IMR-90 (cell line): ENCODE results near the gene ZBTB24. TPM values are rescaled to one million over a fixed set of nuclear protein-coding genes. Genes with fewer than 3 reads are reported as not detected.

Experiments used
- ATAC-seq: fragments of 200-7000 bp; cut with Tn5 transposase; 2 replicates; pipeline ENCODE4 v1.9.1; 2020; ENCODE audit warnings: low read depth, mild to moderate bottlenecking, moderate library complexity
- BruUV-seq: library from RNA; stranded (reverse); fragments of 400-500 nt; replicated peaks from 2 replicates; lab custom pipeline; 2021; lab: Mats Ljungman, UMichigan
- CTCF ChIA-PET: fragments of 300-600 bp; formaldehyde crosslinking; extraction: SDS; loops from one replicate; lab custom pipeline; 2021; ENCODE audit warnings: antibody characterized with exemption; lab: Yijun Ruan, JAX
- POLR2A ChIA-PET: fragments of 300-600 bp; sonication (Branson Sonifier 250); formaldehyde crosslinking; loops from one replicate; lab custom pipeline; 2022; ENCODE audit warnings: antibody characterized with exemption; ENCODE audit not compliant: unreplicated experiment; lab: Charles Lee
- DNase-seq: peaks from one replicate; pipeline ENCODE4 v3.0.0; 2013
- H2AFZ ChIP-seq: replicated peaks from 2 replicates; pipeline ENCODE3; 2013; ENCODE audit warnings: low read length, mild to moderate bottlenecking; ENCODE audit not compliant: poor library complexity
- H2AK5ac ChIP-seq: 2 replicates; pipeline ENCODE4 v1.6.1; 2013; ENCODE audit warnings: low read depth, low read length, inconsistent platforms
- H2AK9ac ChIP-seq: replicated peaks from 2 replicates; pipeline ENCODE3; 2013; ENCODE audit warnings: mild to moderate bottlenecking, low read depth, low read length, moderate library complexity; ENCODE audit not compliant: poor library complexity
- H2BK120ac ChIP-seq: 2 replicates; pipeline ENCODE4 v1.6.1; 2013; ENCODE audit warnings: low read depth, low read length, inconsistent platforms
- H2BK15ac ChIP-seq: 3 replicates; pipeline ENCODE4 v1.6.1; 2013; ENCODE audit warnings: low read depth, low read length, inconsistent platforms
- H2BK20ac ChIP-seq: 2 replicates; pipeline ENCODE4 v1.6.1; 2013; ENCODE audit warnings: low read depth, mild to moderate bottlenecking, inconsistent platforms, low read length, moderate library complexity
- H2BK5ac ChIP-seq: 2 replicates; pipeline ENCODE4 v1.6.1; 2013; ENCODE audit warnings: mild to moderate bottlenecking, low read depth, low read length, inconsistent platforms; ENCODE audit not compliant: poor library complexity, severe bottlenecking
- H3K14ac ChIP-seq: replicated peaks from 2 replicates; pipeline ENCODE4 v1.6.1; 2013; ENCODE audit warnings: low read depth, low read length, inconsistent platforms
- H3K18ac ChIP-seq: 2 replicates; pipeline ENCODE4 v1.6.1; 2013; ENCODE audit warnings: low read depth, low read length, control low read depth
- H3K23ac ChIP-seq: 2 replicates; pipeline ENCODE4 v1.6.1; 2013; ENCODE audit warnings: low read depth, low read length, inconsistent platforms
- H3K27ac ChIP-seq: 2 replicates; pipeline ENCODE4 v1.5.1; 2013; ENCODE audit warnings: mild to moderate bottlenecking, control low read depth, low read length; ENCODE audit not compliant: insufficient read depth
- H3K27me3 ChIP-seq: 2 replicates; pipeline ENCODE4 v1.6.1; 2013; ENCODE audit warnings: low read length; ENCODE audit not compliant: control insufficient read depth, insufficient read depth
- H3K36me3 ChIP-seq: 2 replicates; pipeline ENCODE4 v1.6.1; 2013; ENCODE audit warnings: low read length, mixed read lengths; ENCODE audit not compliant: control insufficient read depth, insufficient read depth
- H3K4ac ChIP-seq: 2 replicates; pipeline ENCODE4 v1.6.1; 2013; ENCODE audit warnings: low read depth, low read length, inconsistent platforms
- H3K4me1 ChIP-seq: 2 replicates; pipeline ENCODE4 v1.6.1; 2013; ENCODE audit warnings: low read length, mixed read lengths; ENCODE audit not compliant: control insufficient read depth, insufficient read depth
- H3K4me2 ChIP-seq: 2 replicates; pipeline ENCODE4 v1.6.1; 2013; ENCODE audit warnings: low read depth, mild to moderate bottlenecking, control low read depth, low read length, moderate library complexity
- H3K4me3 ChIP-seq: 2 replicates; pipeline ENCODE4 v1.5.1; 2013; ENCODE audit warnings: low read depth, mild to moderate bottlenecking, control low read depth, low read length, moderate library complexity; ENCODE audit not compliant: insufficient read depth
- H3K56ac ChIP-seq: 2 replicates; pipeline ENCODE4 v1.6.1; 2013; ENCODE audit warnings: low read length, inconsistent platforms; ENCODE audit not compliant: insufficient read depth; ENCODE audit errors: extremely low read depth
- H3K79me1 ChIP-seq, 2 experiments: 2 replicates each; pipeline ENCODE4 v1.6.1; 2013; ENCODE audit warnings: low read length in 2 of 2, inconsistent platforms in 1 of 2, low read depth in 1 of 2
- H3K9ac ChIP-seq: 2 replicates; pipeline ENCODE4 v1.6.1; 2013; ENCODE audit warnings: low read depth, low read length, control low read depth
- H3K9me1 ChIP-seq: 2 replicates; pipeline ENCODE4 v1.6.1; 2013; ENCODE audit warnings: low read length, inconsistent platforms; ENCODE audit not compliant: insufficient read depth
- H3K9me3 ChIP-seq: 2 replicates; pipeline ENCODE4 v1.6.1; 2013; ENCODE audit warnings: low read length; ENCODE audit not compliant: control insufficient read depth, insufficient read depth
- H4K20me1 ChIP-seq: 2 replicates; pipeline ENCODE4 v1.6.1; 2013; ENCODE audit warnings: low read length, inconsistent platforms; ENCODE audit not compliant: insufficient read depth
- H4K5ac ChIP-seq: 2 replicates; pipeline ENCODE4 v1.6.1; 2013; ENCODE audit warnings: mild to moderate bottlenecking, low read depth, low read length, control low read depth
- H4K8ac ChIP-seq, 2 experiments: 2 replicates each; pipeline ENCODE4 v1.6.1; 2013; ENCODE audit warnings: low read depth in 2 of 2, low read length in 2 of 2, control low read depth in 1 of 2, inconsistent platforms in 1 of 2
- H4K91ac ChIP-seq: 2 replicates; pipeline ENCODE4 v1.6.1; 2013; ENCODE audit warnings: low read depth, low read length, inconsistent platforms; ENCODE audit not compliant: insufficient read depth
- CHD1 ChIP-seq: IDR thresholded peaks from 2 replicates; pipeline ENCODE4 v1.6.1; 2012; ENCODE audit warnings: low read depth, low read length, improper control_type of control experiment
- FOS ChIP-seq: fragments of 150-350 bp; IDR thresholded peaks from 2 replicates; pipeline ENCODE4 v1.6.1; 2016; ENCODE audit warnings: low read depth, low read length
- MAFK ChIP-seq: IDR thresholded peaks from 2 replicates; pipeline ENCODE4 v1.6.1; 2012; ENCODE audit warnings: low read depth, low read length, improper control_type of control experiment
- MAZ ChIP-seq: IDR thresholded peaks from 2 replicates; pipeline ENCODE4 v1.6.1; 2012; ENCODE audit warnings: low read depth, mild to moderate bottlenecking, low read length, improper control_type of control experiment, moderate library complexity, borderline replicate concordance
- NFE2L2 ChIP-seq: fragments of 150-350 bp; IDR thresholded peaks from 2 replicates; pipeline ENCODE4 v1.6.1; 2016; ENCODE audit warnings: low read depth, mild to moderate bottlenecking, low read length
- RAD21 ChIP-seq: IDR thresholded peaks from 2 replicates; pipeline ENCODE4 v1.6.1; 2012; ENCODE audit warnings: low read length, improper control_type of control experiment
- RFX5 ChIP-seq: IDR thresholded peaks from 2 replicates; pipeline ENCODE4 v1.8.0; 2012; ENCODE audit warnings: low read depth, mild to moderate bottlenecking, low read length, moderate library complexity
- SMC3 ChIP-seq: fragments of 150-350 bp; IDR thresholded peaks from 2 replicates; pipeline ENCODE4 v1.6.1; 2016; ENCODE audit warnings: low read depth, mild to moderate bottlenecking, antibody characterized with exemption, low read length, moderate library complexity
- USF2 ChIP-seq: fragments of 150-350 bp; IDR thresholded peaks from 2 replicates; pipeline ENCODE4 v1.6.1; 2017; ENCODE audit warnings: mild to moderate bottlenecking, antibody characterized with exemption, low read length, low read depth
- whole genome bisulfite sequencing, 2 experiments: methylation state at CpG; one replicate each; pipeline versions ENCODE4 v1.1.5 to v1.1.7; 2013; ENCODE audit warnings: missing lambda C conversion rate in 2 of 2; ENCODE audit not compliant: insufficient read length in 1 of 2; ENCODE audit errors: extremely low coverage in 2 of 2; 5-methylcytosine and 5-hydroxymethylcytosine counted together
- dilution Hi-C: fragments of 300-500 bp; cut with HindIII; formaldehyde crosslinking; loops from one replicate; pipeline ENCODE4 v1.14.3; 2018; ENCODE audit warnings: low sequenced_read_pairs; ENCODE audit not compliant: unreplicated experiment
- in situ Hi-C: fragments of 300-500 bp; cut with MboI; formaldehyde crosslinking; loops from 3 replicates; pipeline ENCODE4 v1.14.3; 2019; ENCODE audit warnings: low sequenced_read_pairs, inconsistent platforms, mixed read lengths
- intact Hi-C: fragments of 100-400 bp; cut with micrococcal nuclease; formaldehyde crosslinking; loops from 2 replicates; pipeline ENCODE4 v1.10.0; 2022
- polyA plus RNA-seq, 3 experiments: library from polyadenylated mRNA; depleted of rRNA; stranded (reverse); fragments of >200 nt; gene quantifications; 2 replicates each; pipeline ENCODE4 v1.2.3, GENCODE V29; 2012; ENCODE audit warnings: low replicate concordance in 1 of 3
- total RNA-seq: library from RNA; depleted of rRNA; stranded (reverse); fragments of >200 nt; gene quantifications from 2 replicates; pipeline ENCODE4 v1.2.3, GENCODE V29; 2012
- TF ChIP-seq, protein P1 (sequence below): conservative IDR thresholded peaks from 2 replicates; pipeline ENCODE4 v1.5.1; 2012; ENCODE audit warnings: mild to moderate bottlenecking, low read depth, low read length, improper control_type of control experiment

Gene ZBTB24
- total and polyA plus RNA-seq, 2 of the 4 experiments (the other 2 are of a cell fraction): 2.3 to 7.9 TPM

DNA sequence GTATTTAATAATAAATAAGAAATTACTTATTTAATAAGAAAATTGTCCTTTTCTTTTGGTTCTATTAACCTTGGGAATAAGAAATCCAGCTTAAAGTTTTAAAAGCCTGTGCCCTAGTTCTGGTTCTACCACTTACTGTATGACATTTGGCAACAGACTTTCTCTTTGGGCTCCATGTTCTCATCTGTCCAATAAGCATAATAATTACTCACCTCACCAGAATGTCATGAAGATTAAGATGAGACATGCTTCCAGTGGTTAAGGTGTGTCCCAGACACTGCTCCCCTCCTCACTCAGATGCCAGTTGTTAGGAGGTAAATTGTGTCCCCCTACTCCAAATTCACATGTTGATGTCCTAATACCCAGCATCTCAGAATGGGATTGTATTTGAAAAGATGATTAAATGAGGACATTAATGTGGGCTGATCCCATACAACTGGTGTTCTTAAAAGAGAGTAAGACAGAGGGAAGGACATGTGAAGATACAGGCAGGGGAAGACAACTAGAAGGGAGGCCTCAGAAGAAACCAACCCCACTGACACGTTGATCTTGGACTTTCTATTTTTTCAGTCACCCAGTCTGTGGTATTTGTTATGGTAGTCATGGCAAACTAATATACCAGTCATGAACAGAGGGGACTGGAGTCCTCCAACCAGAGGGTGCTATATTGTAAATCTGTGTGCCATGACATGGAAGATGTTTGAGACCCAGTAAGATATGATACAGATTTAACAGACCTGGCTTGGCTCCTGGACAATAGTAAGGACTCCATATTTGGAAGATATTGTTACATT is 21.1 kb downstream of the ZBTB24 start:
- Histone ChIP-seq H3K14ac (no peak overlapping the region), H3K27me3 (no peaks in the 10 kb centered on the region), H3K4ac (no peak overlapping the region), H4K20me1 (no peaks in the 10 kb centered on the region), H3K23ac (no peak overlapping the region), H4K8ac (no peak overlapping the region), H3K56ac (no peak overlapping the region), H3K36me3 (peaks cover 18% of the 10 kb centered on the region), H2BK120ac (no peak overlapping the region), H3K18ac (no peak overlapping the region), H3K9ac (no peak overlapping the region), H4K91ac (no peak overlapping the region), H3K79me1 (peaks cover 8 to 27% of the 10 kb centered on the region in 2 experiments; a peak in 3 of 4 replicates), H2BK5ac (no peak overlapping the region), H3K9me1 (peaks cover 5% of the 10 kb centered on the region; the same call in 1 of the 2 replicates), H3K9me3 (no peaks in the 10 kb centered on the region), H3K4me3 (no peak overlapping the region), H3K4me2 (no peak overlapping the region), H3K27ac (no peak overlapping the region), H2BK20ac (no peak overlapping the region), H4K5ac (no peak overlapping the region), H2AK9ac (no peak overlapping the region), H2AFZ (no peak overlapping the region), H2BK15ac (no peak overlapping the region), H3K4me1 (peaks cover 3% of the 10 kb centered on the region), H2AK5ac (no peak overlapping the region)
- TF ChIP-seq CHD1: no peak
- TF ChIP-seq RAD21: no peak
- no peak for TF ChIP-seq SMC3
- TF ChIP-seq, protein P1, sequence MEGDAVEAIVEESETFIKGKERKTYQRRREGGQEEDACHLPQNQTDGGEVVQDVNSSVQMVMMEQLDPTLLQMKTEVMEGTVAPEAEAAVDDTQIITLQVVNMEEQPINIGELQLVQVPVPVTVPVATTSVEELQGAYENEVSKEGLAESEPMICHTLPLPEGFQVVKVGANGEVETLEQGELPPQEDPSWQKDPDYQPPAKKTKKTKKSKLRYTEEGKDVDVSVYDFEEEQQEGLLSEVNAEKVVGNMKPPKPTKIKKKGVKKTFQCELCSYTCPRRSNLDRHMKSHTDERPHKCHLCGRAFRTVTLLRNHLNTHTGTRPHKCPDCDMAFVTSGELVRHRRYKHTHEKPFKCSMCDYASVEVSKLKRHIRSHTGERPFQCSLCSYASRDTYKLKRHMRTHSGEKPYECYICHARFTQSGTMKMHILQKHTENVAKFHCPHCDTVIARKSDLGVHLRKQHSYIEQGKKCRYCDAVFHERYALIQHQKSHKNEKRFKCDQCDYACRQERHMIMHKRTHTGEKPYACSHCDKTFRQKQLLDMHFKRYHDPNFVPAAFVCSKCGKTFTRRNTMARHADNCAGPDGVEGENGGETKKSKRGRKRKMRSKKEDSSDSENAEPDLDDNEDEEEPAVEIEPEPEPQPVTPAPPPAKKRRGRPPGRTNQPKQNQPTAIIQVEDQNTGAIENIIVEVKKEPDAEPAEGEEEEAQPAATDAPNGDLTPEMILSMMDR: no peak
- TF ChIP-seq RFX5: no peak
- no peak for TF ChIP-seq MAFK
- TF ChIP-seq NFE2L2: no peak
- TF ChIP-seq FOS: no peak
- no peak for TF ChIP-seq MAZ
- no peak for TF ChIP-seq USF2
- ATAC-seq (no peak), DNase-seq (no peak)
- ChIA-PET CTCF (interaction anchor here (0.6 kb wide), 1 partner anchor 24 kb away, joined by 3 read pairs; no protein-coding TSS in a partner anchor), POLR2A (no interaction called here)
- dilution Hi-C loops: no loop called here
- BruUV-seq: no TSS peak
- in situ Hi-C loops: no loop called here
- intact Hi-C loops: no loop called here
- WGBS, 2 experiments: no CpG with 5 or more reads among the region's 1 CpG
